ENCODE measurements around the gene XYLT2.
"Not testable (repeated sequence)": the region's sequence is repeated elsewhere in the genome, so short reads cannot be mapped to it uniquely, and the experiment has no call there.

The XYLT2 gene

GRCh38 chr17:50308666-50309065, 37.3 kb upstream of the XYLT2 start:
- Histone ChIP-seq H3K9me3 (ENCODE audit: control insufficient read depth, insufficient read depth, low read depth, low read length) (no peaks in the 10 kb centered on the region), H3K4me3 (ENCODE audit: low read depth, low read length) (no peak overlapping the region), H3K9ac (ENCODE audit: low read length) (no peak overlapping the region), H3K4me1 (ENCODE audit: control insufficient read depth, insufficient read depth, low read length) (peaks cover 17% of the 10 kb centered on the region), H3K36me3 (ENCODE audit: control insufficient read depth, insufficient read depth, low read length) (no peaks in the 10 kb centered on the region), H3K27ac (ENCODE audit: low read depth, low read length) (no peak overlapping the region), H3K27me3 (ENCODE audit: control insufficient read depth, insufficient read depth, low read length) (no peaks in the 10 kb centered on the region)

GRCh38 chr17:50310455-50311111, 35.3 kb upstream of the XYLT2 start:
- Histone ChIP-seq H3K27ac (ENCODE audit: low read depth, low read length) (no peak overlapping the region), H3K27me3 (ENCODE audit: control insufficient read depth, insufficient read depth, low read length) (no peaks in the 10 kb centered on the region), H3K9me3 (ENCODE audit: control insufficient read depth, insufficient read depth, low read depth, low read length) (peaks cover 4% of the 10 kb centered on the region; the same call in 1 of the 2 replicates)

DNA sequence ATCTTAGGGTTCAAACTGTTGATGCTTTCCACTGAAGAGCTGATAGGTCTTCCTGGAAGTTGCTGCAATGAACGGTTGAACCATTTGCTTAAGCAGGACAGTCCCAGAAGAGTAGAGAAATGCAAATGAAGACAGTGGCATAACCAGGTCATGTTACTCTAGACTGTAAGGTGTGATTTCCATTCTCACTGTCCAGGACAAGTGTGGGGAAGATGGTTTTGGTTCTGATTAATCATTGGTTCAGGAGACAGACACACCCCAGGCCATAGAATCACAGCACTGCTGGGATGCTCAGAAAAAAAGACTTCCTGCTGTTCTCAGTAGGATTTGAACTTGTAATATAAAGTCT, 34.8 kb upstream of the XYLT2 start:
- Histone ChIP-seq H3K36me3 (ENCODE audit: control insufficient read depth, insufficient read depth, low read length) (no peaks in the 10 kb centered on the region), H3K9me3 (ENCODE audit: control insufficient read depth, insufficient read depth, low read depth, low read length) (peaks cover 4% of the 10 kb centered on the region; the same call in 1 of the 2 replicates), H3K27ac (ENCODE audit: low read depth, low read length) (no peak overlapping the region), H3K27me3 (ENCODE audit: control insufficient read depth, insufficient read depth, low read length) (no peaks in the 10 kb centered on the region), H3K4me3 (ENCODE audit: low read depth, low read length) (no peak overlapping the region), H3K4me1 (ENCODE audit: control insufficient read depth, insufficient read depth, low read length) (peaks cover 17% of the 10 kb centered on the region), H3K9ac (ENCODE audit: low read length) (no peak overlapping the region)

More at GRCh38 chr17:50310455-50311111, 35.3 kb upstream of the XYLT2 start:
- Histone ChIP-seq H3K4me1 (ENCODE audit: control insufficient read depth, insufficient read depth, low read length) (peaks cover 17% of the 10 kb centered on the region), H3K36me3 (ENCODE audit: control insufficient read depth, insufficient read depth, low read length) (no peaks in the 10 kb centered on the region), H3K4me3 (ENCODE audit: low read depth, low read length) (no peak overlapping the region), H3K9ac (ENCODE audit: low read length) (no peak overlapping the region)

DNA sequence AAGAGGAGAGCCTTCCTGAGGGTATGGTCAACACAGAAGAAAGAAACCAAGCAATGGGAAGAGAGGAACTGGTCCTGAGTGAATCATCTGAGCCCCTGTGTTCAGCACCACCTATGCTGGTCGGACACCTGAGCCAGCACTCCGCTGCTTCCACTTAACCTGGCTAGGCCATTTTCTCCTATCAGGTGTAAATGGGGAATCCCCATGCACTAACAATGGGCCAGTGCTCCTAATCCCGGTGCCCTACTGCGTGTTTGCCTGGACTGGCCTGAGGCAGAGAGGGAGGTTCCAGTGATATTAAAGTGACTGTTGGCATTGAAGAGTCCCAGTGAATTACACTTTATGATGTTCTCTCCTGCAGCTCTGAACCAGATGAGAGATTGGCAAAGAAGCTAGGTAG, 34.4 kb upstream of the XYLT2 start:
- no peak overlapping the region for H3K4me3 ChIP-seq (ENCODE audit: low read depth, low read length)
- H3K9ac ChIP-seq (ENCODE audit: low read length), result no peak overlapping the region
- peaks cover 4% of the 10 kb centered on the region; the same call in 1 of the 2 replicates for H3K9me3 ChIP-seq (ENCODE audit: control insufficient read depth, insufficient read depth, low read depth, low read length)
- no peak overlapping the region for H3K27ac ChIP-seq (ENCODE audit: low read depth, low read length)
- no peaks in the 10 kb centered on the region for H3K36me3 ChIP-seq (ENCODE audit: control insufficient read depth, insufficient read depth, low read length)
- H3K4me1 ChIP-seq (ENCODE audit: control insufficient read depth, insufficient read depth, low read length), result peaks cover 17% of the 10 kb centered on the region
- H3K27me3 ChIP-seq (ENCODE audit: control insufficient read depth, insufficient read depth, low read length), result no peaks in the 10 kb centered on the region

- Histone ChIP-seq H3K9me3 (ENCODE audit: control insufficient read depth, insufficient read depth, low read depth, low read length) (peaks cover 4% of the 10 kb centered on the region; the same call in 1 of the 2 replicates), H3K4me1 (ENCODE audit: control insufficient read depth, insufficient read depth, low read length) (peaks cover 17% of the 10 kb centered on the region)
These were observed 33.6 kb upstream of the XYLT2 start for GRCh38 chr17:50312308-50312707.

GRCh38 chr17:50314456-50315011, 31.4 kb upstream of the XYLT2 start:
- Histone ChIP-seq H3K4me1 (ENCODE audit: control insufficient read depth, insufficient read depth, low read length) (peaks cover 38% of the 10 kb centered on the region), H3K9me3 (ENCODE audit: control insufficient read depth, insufficient read depth, low read depth, low read length) (peaks cover 4% of the 10 kb centered on the region; the same call in 1 of the 2 replicates), H3K9ac (ENCODE audit: low read length) (no peak overlapping the region)

More at GRCh38 chr17:50312308-50312707, 33.6 kb upstream of the XYLT2 start:
- Histone ChIP-seq H3K4me3 (ENCODE audit: low read depth, low read length) (no peak overlapping the region), H3K36me3 (ENCODE audit: control insufficient read depth, insufficient read depth, low read length) (no peaks in the 10 kb centered on the region), H3K27ac (ENCODE audit: low read depth, low read length) (no peak overlapping the region), H3K27me3 (ENCODE audit: control insufficient read depth, insufficient read depth, low read length) (no peaks in the 10 kb centered on the region), H3K9ac (ENCODE audit: low read length) (no peak overlapping the region)

GRCh38 chr17:50316016-50316587, 29.8 kb upstream of the XYLT2 start:
- H3K4me3 ChIP-seq (ENCODE audit: low read depth, low read length), result no peak overlapping the region
- no peak overlapping the region for H3K27ac ChIP-seq (ENCODE audit: low read depth, low read length)
- H3K27me3 ChIP-seq (ENCODE audit: control insufficient read depth, insufficient read depth, low read length), result no peaks in the 10 kb centered on the region
- no peaks in the 10 kb centered on the region for H3K36me3 ChIP-seq (ENCODE audit: control insufficient read depth, insufficient read depth, low read length)
- peaks cover 31% of the 10 kb centered on the region for H3K4me1 ChIP-seq (ENCODE audit: control insufficient read depth, insufficient read depth, low read length)
- H3K9ac ChIP-seq (ENCODE audit: low read length), result no peak overlapping the region
- peaks cover 4% of the 10 kb centered on the region; the same call in 1 of the 2 replicates for H3K9me3 ChIP-seq (ENCODE audit: control insufficient read depth, insufficient read depth, low read depth, low read length)

More at GRCh38 chr17:50314456-50315011, 31.4 kb upstream of the XYLT2 start:
- H3K27ac ChIP-seq (ENCODE audit: low read depth, low read length), result no peak overlapping the region
- no peaks in the 10 kb centered on the region for H3K27me3 ChIP-seq (ENCODE audit: control insufficient read depth, insufficient read depth, low read length)
- no peaks in the 10 kb centered on the region for H3K36me3 ChIP-seq (ENCODE audit: control insufficient read depth, insufficient read depth, low read length)
- H3K4me3 ChIP-seq (ENCODE audit: low read depth, low read length), result no peak overlapping the region

- not testable (repeated sequence) for H3K27me3 ChIP-seq (ENCODE audit: control insufficient read depth, insufficient read depth, low read length); H3K9me3 ChIP-seq (ENCODE audit: control insufficient read depth, insufficient read depth, low read depth, low read length); H3K4me3 ChIP-seq (ENCODE audit: low read depth, low read length); H3K36me3 ChIP-seq (ENCODE audit: control insufficient read depth, insufficient read depth, low read length); H3K27ac ChIP-seq (ENCODE audit: low read depth, low read length); H3K9ac ChIP-seq (ENCODE audit: low read length)
- H3K4me1 ChIP-seq (ENCODE audit: control insufficient read depth, insufficient read depth, low read length), result peaks cover 28% of the 10 kb centered on the region
These were observed 29.3 kb upstream of the XYLT2 start for GRCh38 chr17:50316660-50317059.

DNA sequence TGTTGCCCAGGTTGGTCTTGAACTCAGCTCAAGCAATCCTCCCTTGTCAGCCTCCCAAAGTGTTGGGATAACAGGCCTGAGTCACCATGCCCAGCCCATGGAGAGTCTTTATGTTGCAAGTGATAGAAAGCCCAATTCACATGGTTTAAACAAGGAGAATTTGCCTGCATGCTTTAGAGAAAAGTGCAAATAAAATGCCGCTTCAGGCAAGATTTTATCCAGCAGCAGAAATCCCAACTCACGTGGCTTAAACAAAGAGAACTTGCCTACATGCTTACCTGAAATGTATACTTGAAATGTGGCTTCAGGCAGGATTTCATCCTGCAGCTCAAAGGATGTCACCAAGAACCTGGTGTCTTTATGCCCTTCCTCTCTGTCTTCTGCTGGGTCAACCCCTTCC, 28.8 kb upstream of the XYLT2 start:
- peaks cover 4% of the 10 kb centered on the region; the same call in 1 of the 2 replicates for H3K9me3 ChIP-seq (ENCODE audit: control insufficient read depth, insufficient read depth, low read depth, low read length)
- H3K27ac ChIP-seq (ENCODE audit: low read depth, low read length), result no peak overlapping the region
- no peak overlapping the region for H3K4me3 ChIP-seq (ENCODE audit: low read depth, low read length)
- no peaks in the 10 kb centered on the region for H3K27me3 ChIP-seq (ENCODE audit: control insufficient read depth, insufficient read depth, low read length)
- peaks cover 28% of the 10 kb centered on the region for H3K4me1 ChIP-seq (ENCODE audit: control insufficient read depth, insufficient read depth, low read length)
- no peaks in the 10 kb centered on the region for H3K36me3 ChIP-seq (ENCODE audit: control insufficient read depth, insufficient read depth, low read length)
- H3K9ac ChIP-seq (ENCODE audit: low read length), result no peak overlapping the region

DNA sequence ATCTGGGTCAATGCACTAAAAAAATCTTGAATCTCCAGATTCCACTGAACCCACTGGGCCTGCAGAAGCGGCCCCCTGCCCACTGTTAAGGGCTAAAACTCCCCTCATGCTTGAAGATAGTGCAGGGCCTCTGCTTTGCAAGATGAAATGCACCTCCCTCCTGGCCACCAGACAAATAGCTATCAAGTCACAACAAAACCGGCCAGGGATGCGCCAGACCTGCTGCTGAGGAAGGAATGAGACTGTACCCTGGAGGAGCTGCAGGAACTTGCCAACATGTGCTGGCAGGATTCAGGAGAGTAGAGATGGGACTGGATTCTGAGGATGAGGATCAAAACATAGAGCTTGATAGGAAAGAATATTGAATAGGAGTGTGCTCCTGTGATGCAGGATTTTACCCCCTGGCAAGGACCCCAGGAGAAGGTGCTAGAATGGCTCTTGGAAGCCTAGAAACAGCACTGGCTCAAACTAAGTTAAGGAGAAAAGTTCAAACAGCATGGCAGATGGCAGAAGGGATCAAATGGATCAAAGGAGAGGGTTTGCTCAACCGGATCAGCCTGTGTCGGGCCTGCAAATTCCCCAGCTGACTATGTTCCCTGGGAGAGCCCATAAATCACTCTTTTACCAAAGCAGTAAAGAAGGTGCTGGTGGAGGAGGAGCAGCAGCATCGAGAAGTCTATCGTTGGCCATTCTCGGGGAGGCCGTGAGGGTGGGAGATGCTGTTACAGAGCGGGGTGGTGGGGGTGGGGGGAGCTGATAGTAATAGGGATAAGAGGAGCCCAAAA, 27.2 kb upstream of the XYLT2 start:
- Histone ChIP-seq H3K27ac (ENCODE audit: low read depth, low read length) (no peak overlapping the region; the same call in 1 of the 2 replicates), H3K36me3 (ENCODE audit: control insufficient read depth, insufficient read depth, low read length) (no peaks in the 10 kb centered on the region), H3K4me1 (ENCODE audit: control insufficient read depth, insufficient read depth, low read length) (peaks cover 23% of the 10 kb centered on the region), H3K9me3 (ENCODE audit: control insufficient read depth, insufficient read depth, low read depth, low read length) (peaks cover 4% of the 10 kb centered on the region; the same call in 1 of the 2 replicates), H3K9ac (ENCODE audit: low read length) (peak overlapping the region; percentile 28), H3K27me3 (ENCODE audit: control insufficient read depth, insufficient read depth, low read length) (no peaks in the 10 kb centered on the region), H3K4me3 (ENCODE audit: low read depth, low read length) (no peak overlapping the region)

Data from HUES6 (cell line).